Glutamatergic neuron (in vitro differentiated cells): ENCODE results near the gene AMN1. TPM values are rescaled to one million over a fixed set of nuclear protein-coding genes. Genes with fewer than 3 reads are reported as not detected.
"Not testable (repeated sequence)": the region's sequence is repeated elsewhere in the genome, so short reads cannot be mapped to it uniquely, and the experiment has no call there.

Experiments
- DNase-seq: peaks from one replicate; pipeline ENCODE4 v3.0.0; 2022
- H3K27ac Mint-ChIP-seq: one replicate; pipeline ENCODE4 v1.8.0; 2020; ENCODE audit warnings: mild to moderate bottlenecking, mixed read lengths, inconsistent platforms; ENCODE audit not compliant: unreplicated experiment
- H3K27me3 Mint-ChIP-seq: one replicate; pipeline ENCODE4 v1.8.0; 2020; ENCODE audit warnings: mild to moderate bottlenecking, moderate library complexity, mixed read lengths, inconsistent platforms; ENCODE audit not compliant: unreplicated experiment
- H3K36me3 Mint-ChIP-seq: one replicate; pipeline ENCODE4 v1.8.0; 2020; ENCODE audit warnings: mild to moderate bottlenecking, mixed read lengths, inconsistent platforms; ENCODE audit not compliant: unreplicated experiment
- H3K4me1 Mint-ChIP-seq: one replicate; pipeline ENCODE4 v1.8.0; 2020; ENCODE audit warnings: mild to moderate bottlenecking, low read depth, mixed read lengths, inconsistent platforms; ENCODE audit not compliant: unreplicated experiment
- H3K4me3 Mint-ChIP-seq: one replicate; pipeline ENCODE4 v1.8.0; 2020; ENCODE audit warnings: mild to moderate bottlenecking, mixed read lengths, inconsistent platforms; ENCODE audit not compliant: unreplicated experiment
- H3K9me3 Mint-ChIP-seq: one replicate; pipeline ENCODE4 v1.8.0; 2020; ENCODE audit warnings: mild to moderate bottlenecking, moderate library complexity, mixed read lengths, inconsistent platforms; ENCODE audit not compliant: unreplicated experiment
- total RNA-seq: library from RNA; stranded (reverse); fragmentation: NEBNext Ultra II Directional; extraction: Animal tissue kit (Norgen Biotek cat#: 25700); gene quantifications from one replicate; pipeline ENCODE4 v1.2.1, GENCODE V29; 2021; ENCODE audit not compliant: unreplicated experiment
- TF ChIP-seq, protein P1 (sequence below): fragments of 200-600 bp; sonication (generic); IDR thresholded peaks from one replicate; pipeline ENCODE4 v1.5.0; 2021; ENCODE audit not compliant: partially characterized antibody, unreplicated experiment

AMN1 gene
- total RNA-seq, 1 donor from 2014 or later: 12.6 TPM

DNA sequence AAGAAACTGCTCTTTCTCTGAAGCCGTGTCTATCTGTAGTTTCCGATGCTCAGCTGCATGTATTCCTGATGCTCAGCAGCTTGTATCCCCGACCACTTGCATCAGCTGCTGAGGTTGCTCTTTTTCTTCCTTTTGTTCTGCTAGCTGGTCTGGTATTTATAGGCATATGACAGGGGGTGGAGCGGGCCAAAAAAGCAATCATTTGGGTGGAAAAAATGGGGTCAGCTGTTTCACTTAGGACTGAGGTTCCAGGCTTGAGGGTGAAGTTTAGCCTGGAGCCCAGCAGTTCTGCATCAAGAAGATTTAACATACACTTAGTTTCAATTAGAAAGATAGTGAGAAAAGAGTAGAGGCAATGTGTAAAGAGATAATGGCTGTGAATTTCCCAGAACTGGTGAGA, 23.6 kb upstream of the AMN1 start:
- Mint-ChIP-seq H3K4me3 (no peak overlapping the region), H3K36me3 (no peaks in the 10 kb centered on the region), H3K27me3 (peaks cover 5% of the 10 kb centered on the region), H3K4me1 (peaks cover 4% of the 10 kb centered on the region), H3K9me3 (peaks cover 9% of the 10 kb centered on the region), H3K27ac (peak overlapping the region; percentile 87)
- TF ChIP-seq, protein P1, sequence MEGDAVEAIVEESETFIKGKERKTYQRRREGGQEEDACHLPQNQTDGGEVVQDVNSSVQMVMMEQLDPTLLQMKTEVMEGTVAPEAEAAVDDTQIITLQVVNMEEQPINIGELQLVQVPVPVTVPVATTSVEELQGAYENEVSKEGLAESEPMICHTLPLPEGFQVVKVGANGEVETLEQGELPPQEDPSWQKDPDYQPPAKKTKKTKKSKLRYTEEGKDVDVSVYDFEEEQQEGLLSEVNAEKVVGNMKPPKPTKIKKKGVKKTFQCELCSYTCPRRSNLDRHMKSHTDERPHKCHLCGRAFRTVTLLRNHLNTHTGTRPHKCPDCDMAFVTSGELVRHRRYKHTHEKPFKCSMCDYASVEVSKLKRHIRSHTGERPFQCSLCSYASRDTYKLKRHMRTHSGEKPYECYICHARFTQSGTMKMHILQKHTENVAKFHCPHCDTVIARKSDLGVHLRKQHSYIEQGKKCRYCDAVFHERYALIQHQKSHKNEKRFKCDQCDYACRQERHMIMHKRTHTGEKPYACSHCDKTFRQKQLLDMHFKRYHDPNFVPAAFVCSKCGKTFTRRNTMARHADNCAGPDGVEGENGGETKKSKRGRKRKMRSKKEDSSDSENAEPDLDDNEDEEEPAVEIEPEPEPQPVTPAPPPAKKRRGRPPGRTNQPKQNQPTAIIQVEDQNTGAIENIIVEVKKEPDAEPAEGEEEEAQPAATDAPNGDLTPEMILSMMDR: no peak
- no peak for DNase-seq

GRCh38 chr12:31751085-31751484, 22.3 kb upstream of the AMN1 start:
- Mint-ChIP-seq H3K4me1 (peaks cover 4% of the 10 kb centered on the region), H3K36me3 (no peaks in the 10 kb centered on the region), H3K9me3 (peaks cover 9% of the 10 kb centered on the region), H3K4me3 (no peak overlapping the region), H3K27me3 (peaks cover 5% of the 10 kb centered on the region), H3K27ac (no peak overlapping the region)
- TF ChIP-seq, protein P1: no peak
- DNase-seq: no peak

- no peak overlapping the region for H3K4me3 Mint-ChIP-seq
- no peak overlapping the region for H3K27ac Mint-ChIP-seq
- peaks cover 9% of the 10 kb centered on the region for H3K9me3 Mint-ChIP-seq
- peaks cover 5% of the 10 kb centered on the region for H3K27me3 Mint-ChIP-seq
- DNase-seq: no peak
- TF ChIP-seq, protein P1: no peak
- no peaks in the 10 kb centered on the region for H3K36me3 Mint-ChIP-seq
- peaks cover 4% of the 10 kb centered on the region for H3K4me1 Mint-ChIP-seq
Observed at GRCh38 chr12:31750747-31751039, 21.9 kb upstream of the AMN1 start.

DNA sequence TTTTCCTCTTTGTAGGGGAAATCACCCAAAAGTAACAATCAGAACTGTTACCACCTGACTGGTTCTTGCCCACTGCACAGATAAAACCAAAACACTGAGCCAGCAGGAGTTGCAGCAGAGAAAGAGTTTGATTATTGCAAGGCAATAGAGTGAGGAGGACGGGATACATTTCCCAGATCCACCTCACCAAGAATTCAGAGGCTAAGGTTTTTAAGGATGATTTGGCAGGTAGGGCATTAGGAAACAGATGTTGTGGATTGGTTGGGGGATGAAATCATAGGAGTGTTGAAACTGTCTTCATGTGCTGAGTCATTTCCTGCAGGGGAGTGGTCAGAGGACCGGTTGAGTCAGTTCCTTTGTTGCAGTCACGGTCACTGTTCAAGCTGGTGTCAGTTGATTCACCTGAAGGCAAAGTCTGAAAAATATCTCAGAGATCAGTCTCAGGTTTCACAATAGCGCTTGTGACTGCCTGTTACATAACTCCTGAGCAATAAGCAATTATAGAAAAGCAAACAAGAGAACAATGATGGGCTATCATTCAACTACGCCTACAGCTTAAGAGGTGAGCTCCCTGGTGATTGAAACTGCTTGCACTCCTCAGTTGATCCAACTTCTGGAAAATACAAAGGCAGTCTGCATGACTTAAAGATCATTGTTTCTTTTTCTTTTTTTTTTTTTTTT, 20.3 kb upstream of the AMN1 start:
- no peak for DNase-seq
- no peak overlapping the region for H3K4me3 Mint-ChIP-seq

GRCh38 chr12:31745242-31745641, 16.4 kb upstream of the AMN1 start:
- Mint-ChIP-seq H3K9me3 (peaks cover 2% of the 10 kb centered on the region), H3K27ac (no peak overlapping the region), H3K4me3 (no peak overlapping the region), H3K27me3 (peaks cover 1% of the 10 kb centered on the region), H3K36me3 (no peaks in the 10 kb centered on the region), H3K4me1 (no peaks in the 10 kb centered on the region)
- no peak for DNase-seq
- TF ChIP-seq, protein P1: no peak

More for the DNA sequence above, 20.3 kb upstream of the AMN1 start:
- no peaks in the 10 kb centered on the region for H3K36me3 Mint-ChIP-seq
- H3K27ac Mint-ChIP-seq: no peak overlapping the region
- H3K9me3 Mint-ChIP-seq: peaks cover 9% of the 10 kb centered on the region
- peaks cover 4% of the 10 kb centered on the region for H3K27me3 Mint-ChIP-seq
- TF ChIP-seq, protein P1: no peak
- peaks cover 4% of the 10 kb centered on the region for H3K4me1 Mint-ChIP-seq

DNA sequence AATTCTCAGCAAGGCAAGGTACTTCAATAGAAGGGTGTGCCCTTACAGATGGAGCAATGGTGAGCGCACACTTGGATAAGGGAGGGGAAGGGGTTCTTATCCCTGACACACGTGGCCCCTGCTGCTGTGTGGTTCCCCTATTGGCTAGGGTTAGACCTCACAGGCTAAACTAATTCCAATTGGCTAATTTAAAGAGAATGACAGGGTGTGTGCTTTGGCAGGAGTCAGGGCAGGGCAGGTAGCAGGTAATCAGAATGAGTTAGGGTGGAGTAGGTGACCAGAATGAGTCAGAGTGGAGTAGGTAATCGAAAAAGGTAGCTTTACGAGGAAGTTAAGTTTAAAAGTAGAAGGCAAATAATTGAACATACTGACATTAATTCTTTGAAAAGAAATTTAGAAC, 15.5 kb upstream of the AMN1 start:
- H3K9me3 Mint-ChIP-seq, H3K27ac Mint-ChIP-seq, DNase-seq, H3K36me3 Mint-ChIP-seq, H3K4me1 Mint-ChIP-seq, H3K4me3 Mint-ChIP-seq, H3K27me3 Mint-ChIP-seq: not testable (repeated sequence)
